ENCODE data around the gene EFEMP1. TPM values are rescaled to one million over a fixed set of nuclear protein-coding genes. Genes with fewer than 3 reads are reported as not detected.

The EFEMP1 gene
- polyA plus RNA-seq, 1 experiment, result 1,148 TPM

GRCh38 chr2:55876429-55877086 lies 47.0 kb downstream of the EFEMP1 start:
- Histone ChIP-seq H3K27me3 (ENCODE audit: control insufficient read depth, insufficient read depth, low read length) (no peaks in the 10 kb centered on the region), H3K4me3 (ENCODE audit: low read depth, low read length) (no peak overlapping the region), H3K36me3 (ENCODE audit: control insufficient read depth, insufficient read depth, low read length) (peaks cover 11% of the 10 kb centered on the region)
- POLR2A ChIA-PET, result no interaction called here
- CTCF ChIA-PET, result interaction anchor here (1.7 kb wide), 1 partner anchor 105 kb away, joined by 3 read pairs; no protein-coding TSS in a partner anchor
- no peak for TF ChIP-seq CTCF (IDR thresholded peaks at IDR 0.05; ENCODE audit: insufficient read depth, low read depth, low read length)
- DNase-seq (ENCODE audit: low read depth), result no peak

- CTCF ChIA-PET, result interaction anchor here (0.6 to 1.0 kb wide), 4 partner anchors 13 to 134 kb away, joined by 3 to 6 read pairs (median 4); no protein-coding TSS in a partner anchor
- Histone ChIP-seq H3K4me3 (ENCODE audit: low read depth, low read length) (no peak overlapping the region), H3K27me3 (ENCODE audit: control insufficient read depth, insufficient read depth, low read length) (no peaks in the 10 kb centered on the region), H3K36me3 (ENCODE audit: control insufficient read depth, insufficient read depth, low read length) (peaks cover 7% of the 10 kb centered on the region)
- no peak for TF ChIP-seq CTCF (IDR thresholded peaks at IDR 0.05; ENCODE audit: insufficient read depth, low read depth, low read length)
- DNase-seq (ENCODE audit: low read depth), result no peak
- POLR2A ChIA-PET, result no interaction called here
Measured at GRCh38 chr2:55875434-55876135, 48.0 kb downstream of the EFEMP1 start.

- ChIA-PET POLR2A (no interaction called here), CTCF (interaction anchor here (0.6 to 1.4 kb wide), 3 partner anchors 11 to 24 kb away, joined by 3 read pairs; no protein-coding TSS in a partner anchor)
- Histone ChIP-seq H3K4me3 (ENCODE audit: low read depth, low read length) (no peak overlapping the region), H3K36me3 (ENCODE audit: control insufficient read depth, insufficient read depth, low read length) (peaks cover 7% of the 10 kb centered on the region; the same call in 1 of the 2 replicates), H3K27me3 (ENCODE audit: control insufficient read depth, insufficient read depth, low read length) (no peaks in the 10 kb centered on the region)
- DNase-seq (ENCODE audit: low read depth), result no peak
- no peak for TF ChIP-seq CTCF (IDR thresholded peaks at IDR 0.05; ENCODE audit: insufficient read depth, low read depth, low read length)
Measured at GRCh38 chr2:55874338-55874737, 49.2 kb downstream of the EFEMP1 start.

- peaks cover 8% of the 10 kb centered on the region for H3K36me3 ChIP-seq (ENCODE audit: control insufficient read depth, insufficient read depth, low read length)
- no peak for TF ChIP-seq CTCF (IDR thresholded peaks at IDR 0.05; ENCODE audit: insufficient read depth, low read depth, low read length)
- DNase-seq (ENCODE audit: low read depth), result no peak
- H3K4me3 ChIP-seq (ENCODE audit: low read depth, low read length), result no peak overlapping the region
- POLR2A ChIA-PET, result no interaction called here
- H3K27me3 ChIP-seq (ENCODE audit: control insufficient read depth, insufficient read depth, low read length), result no peaks in the 10 kb centered on the region
- CTCF ChIA-PET, result interaction anchor here (0.8 kb wide), 2 partner anchors 30 to 92 kb away, joined by 3 read pairs; no protein-coding TSS in a partner anchor
Measured at GRCh38 chr2:55871637-55872036, 51.9 kb downstream of the EFEMP1 start.

GRCh38 chr2:55869637-55870325 lies 53.8 kb downstream of the EFEMP1 start:
- H3K27me3 ChIP-seq (ENCODE audit: control insufficient read depth, insufficient read depth, low read length), result no peaks in the 10 kb centered on the region
- DNase-seq (ENCODE audit: low read depth), result peak; percentile 56
- no peak overlapping the region for H3K4me3 ChIP-seq (ENCODE audit: low read depth, low read length)
- no peak for TF ChIP-seq CTCF (IDR thresholded peaks at IDR 0.05; ENCODE audit: insufficient read depth, low read depth, low read length)
- ChIA-PET CTCF (no interaction called here), POLR2A (interaction anchor here (0.6 kb wide), 1 partner anchor 108 kb away, joined by 7 read pairs; no protein-coding TSS in a partner anchor)
- H3K36me3 ChIP-seq (ENCODE audit: control insufficient read depth, insufficient read depth, low read length), result peaks cover 5% of the 10 kb centered on the region

Data from BJ (cell line).